ENCODE results near the gene SOX10.

The SOX10 gene

DNA sequence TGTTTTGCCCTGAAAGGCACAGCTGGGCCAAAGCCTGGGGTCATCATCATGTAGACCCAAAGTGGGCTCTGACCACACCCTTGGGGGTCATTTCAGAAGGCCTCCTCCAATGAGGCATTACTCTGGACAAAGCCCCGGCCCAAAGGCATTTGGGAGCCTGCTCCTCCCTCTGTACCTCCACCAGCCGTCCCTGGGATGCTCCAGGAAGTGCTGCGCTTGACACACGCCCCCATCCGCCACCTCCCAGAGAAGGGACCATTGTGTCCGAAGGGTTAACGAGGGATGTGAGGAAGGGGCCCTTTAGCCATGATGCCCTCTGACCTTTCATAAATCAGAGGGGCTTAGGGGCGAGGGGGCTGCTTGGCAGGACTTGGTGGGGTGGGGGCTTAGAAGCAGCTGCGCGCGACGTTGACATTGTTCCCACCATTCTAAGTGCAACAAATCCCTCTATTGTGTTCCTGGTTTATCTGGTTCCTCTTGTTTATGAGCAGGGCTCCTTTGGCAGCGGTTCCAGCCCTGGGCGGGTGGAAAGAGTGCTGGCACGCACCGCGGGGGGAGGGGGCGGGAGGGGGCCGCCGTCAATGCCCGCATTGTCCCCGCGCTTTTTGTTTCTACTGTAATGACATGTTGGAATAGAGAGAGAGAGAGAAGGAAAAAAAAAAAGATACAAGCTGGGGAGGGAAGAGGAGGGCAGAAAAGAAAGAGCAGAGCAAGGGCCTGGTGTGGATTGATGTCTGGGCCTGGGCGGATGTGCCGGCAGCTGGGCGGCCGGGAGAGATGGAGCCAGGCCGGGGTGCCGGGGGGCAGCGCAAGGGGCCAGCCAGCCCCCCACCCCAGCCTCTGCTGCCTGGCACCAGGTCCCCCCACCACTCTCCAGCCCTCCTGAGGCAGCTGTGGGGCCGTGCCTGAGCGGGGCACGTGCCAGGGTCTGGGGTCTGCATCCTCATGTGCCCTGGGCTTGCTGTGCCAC is 32.1 kb upstream of the SOX10 start:
- peak; percentile 79 for DNase-seq (ENCODE audit: low read depth, low spot score)

DNA sequence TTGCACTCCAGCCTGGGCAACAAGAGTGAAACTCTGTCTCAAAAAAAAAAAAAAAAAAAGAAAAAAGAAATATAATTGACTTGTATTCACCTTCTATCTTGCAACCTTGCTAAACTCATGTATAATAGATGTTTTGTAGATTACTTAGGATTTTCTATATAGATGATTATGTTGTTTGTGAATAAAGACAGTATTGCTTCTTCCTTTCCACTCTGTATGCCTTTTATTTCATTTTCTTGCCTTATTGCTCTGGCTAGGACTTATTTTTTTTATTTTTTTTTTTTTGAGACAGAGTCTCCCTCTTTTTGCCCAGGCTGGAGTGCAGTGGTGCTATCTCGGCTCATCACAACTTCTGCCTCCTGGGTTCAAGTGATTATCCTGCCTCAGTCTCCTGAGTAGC is 29.7 kb upstream of the SOX10 start:
- DNase-seq (ENCODE audit: low read depth, low spot score), result no peak

DNA sequence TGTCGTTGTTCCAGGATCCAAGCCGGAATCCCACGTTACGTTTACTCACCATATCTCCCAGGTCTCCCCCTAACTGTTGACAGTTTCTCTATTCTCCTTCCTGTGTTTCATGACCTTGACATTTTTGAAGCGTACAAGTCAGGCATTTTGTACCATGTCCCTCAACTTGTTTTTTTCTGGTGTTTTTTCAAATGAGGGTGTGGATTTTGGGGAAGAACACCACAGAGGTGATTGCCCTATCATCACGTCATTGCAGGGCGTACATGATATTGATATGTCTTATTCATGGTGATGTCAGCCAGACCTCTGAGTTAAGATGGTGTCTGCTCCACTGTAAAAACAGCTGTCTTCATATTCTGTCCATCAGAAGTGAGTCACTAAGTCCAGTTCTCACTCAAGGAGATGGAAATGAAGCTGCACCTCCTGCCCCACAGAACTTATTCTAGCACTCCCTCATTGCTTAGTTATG is 28.3 kb upstream of the SOX10 start:
- DNase-seq (ENCODE audit: low read depth, low spot score), result no peak

DNA sequence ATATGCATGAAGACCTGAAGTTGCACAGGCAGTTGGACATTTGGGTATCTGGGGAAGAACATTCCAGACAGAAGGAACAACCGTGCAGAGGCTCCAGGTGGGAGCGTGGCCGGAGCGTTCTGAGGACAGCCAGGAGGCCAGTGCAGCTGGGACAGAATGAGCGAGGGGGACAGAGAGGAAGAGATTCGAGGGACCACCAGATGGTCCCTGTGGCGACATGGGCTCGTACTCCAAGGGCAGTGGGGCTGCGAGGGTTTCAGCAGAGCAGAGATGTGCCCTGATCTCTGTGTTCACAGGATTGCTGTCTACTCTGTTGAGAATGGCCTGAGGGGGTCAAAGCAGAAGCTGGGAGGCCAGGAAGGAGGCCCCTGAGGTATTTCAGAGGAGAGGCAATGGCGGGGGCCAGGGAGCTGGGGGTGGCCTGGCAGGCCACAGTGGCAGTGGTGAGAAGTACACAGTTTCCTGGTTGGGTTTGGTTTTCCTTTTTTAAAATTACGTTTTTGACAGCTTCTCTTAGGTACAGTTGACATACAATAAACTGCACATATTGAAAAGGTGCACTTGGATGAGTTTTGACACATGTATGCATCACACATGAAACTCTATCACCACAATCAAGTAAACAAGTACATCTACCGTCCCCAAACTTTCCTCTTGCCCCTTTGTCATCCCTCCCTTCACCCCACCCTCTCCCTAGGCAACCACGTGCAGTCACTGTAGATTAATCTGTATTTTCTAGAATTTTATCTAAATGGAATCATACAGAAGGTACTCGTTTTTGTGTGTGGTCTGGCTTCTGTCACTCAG is 24.8 kb upstream of the SOX10 start:
- DNase-seq (ENCODE audit: low read depth, low spot score), result no peak

DNA sequence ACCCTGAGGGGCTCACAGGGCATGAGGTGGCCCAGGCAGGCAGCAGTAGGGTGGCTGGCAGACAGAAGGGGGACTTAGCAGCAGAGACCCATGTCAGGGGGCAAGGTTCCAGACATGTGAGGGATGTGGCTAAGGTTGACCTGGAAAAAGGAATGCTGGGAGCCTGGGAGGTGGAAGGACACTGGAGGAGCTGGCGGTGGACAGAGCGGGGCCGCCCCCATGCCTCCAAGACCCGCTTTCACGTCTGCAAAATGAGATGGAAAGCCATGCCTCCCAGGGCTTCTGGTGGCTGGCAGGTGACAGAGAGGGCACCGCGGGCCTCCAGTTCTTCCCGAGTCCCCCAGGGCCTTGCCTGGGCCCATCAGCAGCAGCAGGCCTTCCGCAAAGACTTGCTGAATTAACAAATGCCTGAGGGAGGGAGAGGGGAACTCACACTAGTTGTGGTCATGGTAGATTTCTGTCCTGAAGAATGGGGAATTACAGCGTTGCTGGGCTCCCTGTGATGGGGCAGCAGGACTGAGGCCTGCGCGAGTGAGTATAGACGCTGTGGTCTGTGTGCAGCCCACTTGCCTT is 23.1 kb upstream of the SOX10 start:
- no peak for DNase-seq (ENCODE audit: low read depth, low spot score)

DNA sequence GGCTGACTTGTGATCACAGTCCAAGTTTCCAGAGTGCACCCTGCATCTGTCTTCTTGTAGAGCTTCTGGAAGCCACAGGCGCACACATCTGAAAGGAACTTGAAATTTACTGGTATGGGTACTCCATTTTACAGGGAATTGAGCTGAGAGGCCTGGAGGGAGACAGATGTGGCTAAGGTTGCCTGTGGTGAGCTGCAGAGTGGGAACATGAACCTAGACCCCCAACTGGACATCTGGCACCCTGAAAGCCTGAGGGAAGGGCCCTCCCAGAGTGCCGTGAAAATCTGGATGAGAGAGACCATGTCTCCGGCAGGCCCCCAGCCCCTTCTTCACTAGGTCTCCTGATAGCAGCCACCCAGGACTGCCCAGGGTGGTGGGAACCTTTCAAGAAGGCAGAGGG is 22.6 kb upstream of the SOX10 start:
- DNase-seq (ENCODE audit: low read depth, low spot score), result no peak

DNA sequence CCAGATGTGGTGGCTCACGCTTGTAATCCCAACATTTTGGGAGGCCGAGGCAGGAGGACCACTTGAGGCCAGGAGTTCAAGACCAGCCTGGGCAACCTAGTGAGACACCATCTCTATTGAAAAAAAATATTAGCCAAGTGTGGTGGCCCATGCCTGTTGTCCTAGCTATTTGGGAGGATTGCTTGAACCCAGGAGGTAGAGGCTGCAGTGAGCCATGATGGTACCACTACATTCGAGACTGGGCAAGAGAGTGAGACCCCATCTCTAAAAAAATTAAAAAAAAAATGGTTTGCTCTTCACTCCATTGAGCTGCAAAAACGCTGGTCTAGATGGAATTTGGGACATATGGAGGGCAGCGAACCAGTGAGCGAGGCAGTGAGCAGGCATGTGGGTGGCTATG is 21.6 kb upstream of the SOX10 start:
- DNase-seq (ENCODE audit: low read depth, low spot score), result no peak

DNA sequence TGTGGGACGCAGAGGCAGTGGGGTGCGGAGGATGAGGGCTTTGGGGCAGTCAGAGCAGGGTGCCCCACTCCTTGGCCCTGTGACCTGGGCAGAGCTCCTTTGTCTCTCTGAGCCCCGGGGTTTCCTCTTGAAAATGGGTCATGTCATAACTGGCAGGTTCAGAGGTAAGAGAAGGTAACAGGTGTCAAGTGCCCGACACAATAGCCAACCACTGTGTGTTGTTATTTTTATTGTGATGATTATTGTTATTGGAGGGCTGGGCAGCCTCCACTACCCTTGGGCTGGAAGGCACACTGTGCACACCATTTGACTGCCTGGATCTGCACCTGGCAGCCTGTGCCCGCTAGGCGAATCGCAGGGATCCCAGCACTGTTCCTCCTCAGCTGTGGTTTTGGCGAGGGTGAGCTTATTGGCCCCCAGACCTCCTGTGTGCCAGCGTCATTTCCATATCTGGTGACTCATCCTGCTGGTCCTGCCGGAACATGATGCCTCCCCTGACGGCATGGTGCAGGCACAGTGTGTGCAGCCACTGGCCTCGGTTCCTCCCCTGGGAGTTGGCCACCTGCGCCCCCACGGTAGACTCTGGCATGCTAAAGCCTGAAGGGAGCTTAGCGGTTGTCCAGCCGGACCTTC is 15.4 kb upstream of the SOX10 start:
- peak; percentile 92 for DNase-seq (ENCODE audit: low read depth, low spot score)

DNA sequence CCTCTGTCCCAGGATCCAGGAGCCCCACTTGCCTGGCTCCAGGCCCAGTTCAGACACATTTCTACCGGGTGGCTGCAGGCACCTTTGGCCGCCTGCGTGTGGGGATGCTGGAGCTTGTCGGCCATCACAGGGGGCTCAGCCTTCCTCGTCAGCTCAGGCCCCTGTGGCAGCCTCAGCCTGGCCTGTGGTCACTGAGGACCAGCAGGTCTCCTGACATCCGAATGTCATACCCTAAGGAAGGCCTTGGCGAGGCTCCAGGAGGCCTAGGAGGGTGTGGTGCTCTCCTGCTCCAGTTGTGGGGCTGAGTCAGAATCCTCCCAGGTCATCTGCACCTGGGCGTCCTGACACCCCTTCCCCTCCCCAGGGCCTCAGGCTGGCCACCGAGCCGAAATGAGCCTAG is 14.9 kb upstream of the SOX10 start:
- DNase-seq (ENCODE audit: low read depth, low spot score), result no peak

DNA sequence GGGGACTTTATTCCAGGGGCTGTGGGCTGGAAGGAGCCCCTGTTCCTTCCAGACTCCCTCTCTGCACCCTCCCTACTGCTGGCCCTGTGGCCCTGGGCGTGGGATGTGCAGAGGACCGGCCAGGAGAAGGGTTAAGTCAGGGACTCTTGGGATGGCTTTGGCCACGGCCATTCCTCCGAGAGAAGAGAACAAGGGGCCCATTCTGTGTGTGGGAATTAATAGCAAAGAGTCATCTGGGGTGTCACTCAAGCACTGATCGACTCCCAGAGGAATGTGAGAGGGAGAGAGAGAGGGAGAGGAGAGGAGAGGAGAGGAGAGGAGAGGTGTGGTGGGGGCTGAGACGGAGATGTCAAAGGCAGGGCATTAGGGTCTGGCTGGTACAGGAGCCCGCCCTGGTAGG is 14.2 kb upstream of the SOX10 start:
- peak; percentile 54 for DNase-seq (ENCODE audit: low read depth, low spot score)

DNA sequence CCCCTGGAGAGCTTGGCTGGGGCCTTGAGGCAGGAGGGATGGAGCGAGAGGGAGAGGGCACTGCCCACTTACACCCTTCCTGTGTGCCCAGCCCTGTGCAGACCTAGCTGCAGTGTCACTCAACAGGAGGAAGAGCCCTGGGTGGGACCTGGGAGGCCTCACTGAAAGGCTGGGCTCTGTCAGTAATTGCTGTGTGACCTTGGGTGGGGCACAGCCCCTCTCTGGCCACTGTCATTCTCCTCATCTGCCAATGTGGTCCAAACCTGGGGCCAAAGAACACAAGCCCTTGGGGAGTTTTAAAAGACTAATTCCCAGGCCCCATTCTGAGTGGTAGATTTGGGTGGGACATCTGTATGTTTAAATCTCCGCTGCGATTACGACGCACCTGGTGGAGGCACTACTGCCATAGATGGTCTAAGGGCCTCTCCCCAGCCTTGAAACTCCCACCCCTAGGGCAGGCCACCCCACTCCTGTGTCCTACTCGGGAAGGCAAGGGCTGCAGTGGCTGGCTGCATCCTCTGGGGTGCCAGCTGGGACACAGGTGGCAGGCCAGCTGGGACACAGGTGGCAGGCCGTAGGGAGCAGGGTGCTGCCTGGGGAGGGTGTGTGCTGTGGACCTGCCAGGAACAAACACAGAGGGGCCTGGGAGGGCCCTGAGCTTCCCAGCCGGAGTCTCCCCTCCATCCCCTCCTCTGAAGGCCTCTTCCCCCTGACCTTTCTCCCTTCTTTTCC is 12.3 kb upstream of the SOX10 start:
- DNase-seq (ENCODE audit: low read depth, low spot score), result no peak

DNA sequence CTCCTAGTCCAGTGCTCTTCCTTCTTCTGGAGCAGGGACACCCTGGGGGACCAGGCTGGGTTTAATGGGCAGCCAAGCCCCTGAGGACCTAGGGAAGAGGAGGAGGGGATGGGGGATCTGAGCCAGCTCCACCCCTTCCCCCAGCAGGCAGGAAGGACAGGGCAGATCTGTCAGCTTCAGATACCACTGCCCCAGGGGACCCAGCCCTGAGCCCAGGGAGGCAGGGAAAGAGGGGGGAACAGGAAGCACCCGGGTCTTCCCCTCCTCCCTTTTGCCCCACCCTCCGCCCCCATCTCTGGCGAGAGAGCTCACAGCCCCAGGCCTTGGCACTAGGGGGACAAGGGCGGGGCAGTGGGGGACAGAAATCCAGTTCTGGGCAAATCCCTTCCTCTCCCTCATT is 11.7 kb upstream of the SOX10 start:
- DNase-seq (ENCODE audit: low read depth, low spot score), result no peak

DNA sequence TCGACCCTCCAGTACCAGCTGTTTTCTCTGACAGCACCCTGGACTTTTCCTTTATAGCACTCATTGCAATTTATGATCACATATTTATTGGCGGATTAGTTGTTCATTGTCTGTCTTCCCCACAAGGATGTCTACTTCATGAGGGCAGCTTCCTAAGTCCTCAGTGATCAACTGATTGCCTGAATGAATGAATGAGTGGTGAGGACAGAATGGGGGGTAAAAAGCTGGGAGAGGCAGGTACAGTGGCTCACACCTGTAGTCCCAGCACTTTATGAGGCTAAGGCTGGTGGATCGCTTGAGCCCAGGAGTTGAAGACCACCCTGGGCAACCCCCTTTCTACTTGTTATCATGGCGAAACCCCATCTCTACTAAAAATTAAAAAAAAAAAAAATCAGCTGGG is 11.1 kb upstream of the SOX10 start:
- no peak for DNase-seq (ENCODE audit: low read depth, low spot score)

DNA sequence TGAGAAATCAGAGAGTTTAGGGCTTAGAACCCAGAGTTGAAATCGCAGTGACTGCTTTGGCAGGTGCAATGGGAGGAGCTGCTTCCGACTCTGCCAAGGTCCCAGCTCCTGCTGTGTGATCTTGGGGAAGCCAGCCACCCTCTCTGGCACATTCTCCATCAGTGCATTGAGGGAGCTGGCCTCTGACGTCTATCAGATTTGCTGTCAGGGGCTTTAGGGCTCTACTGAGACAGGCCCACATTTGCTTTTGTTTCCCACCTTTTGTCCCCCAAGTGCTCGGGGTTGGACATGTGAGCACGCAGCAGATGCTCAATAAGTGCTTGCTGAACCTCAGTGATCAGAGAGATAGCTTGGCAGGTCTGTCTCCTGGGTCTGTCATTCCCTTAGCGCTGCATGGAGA is 10.6 kb upstream of the SOX10 start:
- DNase-seq (ENCODE audit: low read depth, low spot score), result no peak

DNA sequence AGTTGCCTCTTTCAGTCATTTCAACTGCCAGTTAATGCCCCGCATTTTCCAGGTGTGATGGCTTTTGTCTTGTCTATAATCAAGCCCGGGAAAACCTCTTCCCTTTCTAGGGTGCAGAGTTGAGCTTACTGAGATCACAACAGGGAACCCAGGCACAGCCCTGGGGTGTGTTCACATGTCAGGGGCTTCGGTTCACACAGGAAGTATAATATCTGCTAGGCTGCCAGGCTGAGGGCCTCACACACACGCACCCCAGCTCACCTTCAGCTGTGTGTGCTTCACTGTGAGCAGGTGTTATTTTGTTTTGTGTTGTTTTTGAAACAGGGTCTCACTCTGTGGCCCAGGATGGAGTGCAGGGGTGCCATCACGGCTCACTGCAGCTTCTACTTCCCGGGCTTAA is 9.7 kb upstream of the SOX10 start:
- DNase-seq (ENCODE audit: low read depth, low spot score), result no peak

DNA sequence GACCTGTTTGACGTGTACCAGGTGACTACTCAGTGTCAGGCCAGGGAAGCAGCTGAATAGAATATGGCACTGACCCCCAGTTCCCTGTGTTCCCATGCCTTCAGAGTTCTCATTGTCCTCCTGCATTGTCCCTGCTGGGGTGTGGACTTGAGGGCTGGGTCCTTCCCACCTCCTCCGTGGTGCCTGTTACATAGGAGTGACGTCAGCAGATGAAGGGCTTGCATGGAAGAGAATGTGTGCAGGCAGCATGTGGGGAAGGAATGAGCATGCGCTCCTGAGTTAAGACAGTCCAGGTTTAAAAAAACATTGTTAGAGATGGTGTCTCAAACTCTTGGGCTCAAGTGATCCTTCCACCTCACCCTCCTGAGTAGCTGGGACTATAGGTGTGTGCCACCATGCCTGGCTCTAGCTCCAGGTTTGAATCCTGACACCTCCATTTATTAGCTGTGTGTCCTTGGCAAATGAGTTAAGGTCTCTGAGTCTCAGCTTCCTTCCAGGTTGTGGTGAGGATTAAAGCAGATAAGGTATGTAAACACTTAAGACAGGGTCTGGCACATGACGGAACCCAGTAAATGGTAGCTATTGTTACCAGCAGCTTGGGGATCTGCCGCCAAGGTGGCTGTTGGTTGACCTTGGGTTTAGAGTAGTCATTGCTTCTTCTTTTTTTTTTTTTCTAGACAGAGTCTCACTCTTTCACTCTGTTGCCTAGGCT is 7.5 kb upstream of the SOX10 start:
- no peak for DNase-seq (ENCODE audit: low read depth, low spot score)

DNA sequence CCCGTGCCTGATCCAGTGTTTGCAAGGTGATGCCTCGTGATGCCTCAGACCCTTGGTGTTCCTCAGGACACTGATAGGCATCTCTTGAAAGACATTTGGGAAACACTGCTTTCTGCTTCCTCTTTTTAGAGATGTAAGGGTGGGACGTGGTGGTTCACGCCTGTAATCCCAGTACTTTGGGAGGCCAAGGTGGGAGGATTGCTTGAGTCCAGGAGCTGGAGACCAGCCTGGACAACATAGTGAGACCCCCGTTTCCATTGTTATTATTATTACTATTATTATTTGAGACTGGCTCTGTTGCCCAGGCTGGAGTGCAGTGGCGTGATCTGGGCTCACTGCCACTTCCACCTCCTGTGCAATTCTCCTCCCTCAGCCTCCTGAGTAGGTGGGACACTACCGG is 6.5 kb upstream of the SOX10 start:
- DNase-seq (ENCODE audit: low read depth, low spot score), result no peak

DNA sequence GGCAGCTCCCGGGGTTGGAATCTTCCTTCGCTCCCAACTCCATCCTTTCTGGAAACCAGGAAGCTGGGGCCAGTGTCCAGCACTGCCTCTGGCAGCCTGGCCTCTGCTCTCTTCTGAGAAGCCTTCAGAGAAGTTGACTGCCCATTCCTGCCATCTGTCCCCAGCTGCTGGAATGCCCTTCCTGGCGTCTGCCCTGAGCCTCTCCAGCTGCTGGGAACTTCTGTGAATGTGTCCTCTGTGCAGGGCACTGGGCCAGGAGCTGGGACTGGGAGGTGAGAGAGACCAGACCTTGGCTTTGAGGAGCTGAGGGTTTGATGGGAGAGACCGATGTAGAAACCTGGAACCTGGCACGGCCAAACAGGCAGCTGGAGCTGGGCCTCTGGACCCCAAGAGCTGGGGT is 5.9 kb upstream of the SOX10 start:
- no peak for DNase-seq (ENCODE audit: low read depth, low spot score)

DNA sequence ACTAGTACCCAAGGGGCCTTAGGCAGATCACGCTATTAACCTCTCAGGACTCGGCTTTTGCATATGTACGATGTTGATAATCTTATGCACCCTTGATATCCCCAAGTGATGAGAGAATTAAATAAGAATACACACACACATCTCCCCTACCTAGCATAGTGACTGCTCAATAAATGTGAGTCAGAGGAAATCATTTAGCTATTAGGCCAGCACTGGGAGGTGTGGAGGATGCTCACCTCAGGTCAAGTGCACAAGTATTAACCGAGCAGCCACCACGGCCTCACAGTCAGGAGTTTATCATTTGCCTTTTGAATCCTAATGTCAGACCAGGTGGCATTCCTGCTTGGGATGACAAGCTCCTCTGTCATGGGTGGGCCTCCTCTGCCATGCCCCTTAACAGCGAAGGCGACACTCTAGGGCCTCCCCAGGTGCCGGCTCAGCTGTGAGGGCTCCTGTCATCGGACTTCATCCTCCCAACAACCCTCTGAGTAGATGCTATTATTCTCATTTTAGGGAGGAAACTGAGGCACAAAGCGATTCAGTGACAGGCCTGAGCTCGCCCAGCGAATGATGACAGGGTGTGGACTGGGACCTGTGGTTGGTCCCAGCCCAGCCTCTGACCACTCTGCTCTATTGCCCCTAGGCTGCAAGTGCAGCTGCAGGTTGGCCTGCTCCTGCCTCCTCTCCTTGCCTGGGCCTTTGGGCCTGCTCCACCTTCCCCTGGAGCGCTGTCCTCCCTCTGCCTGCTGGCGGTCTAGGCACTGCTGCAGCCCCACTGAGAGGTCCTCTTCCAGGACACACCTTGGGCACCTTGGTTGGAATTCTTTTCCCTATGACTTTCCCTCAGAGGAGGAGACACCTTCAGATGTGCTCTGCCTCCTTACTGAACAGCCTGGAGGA is 5.0 kb upstream of the SOX10 start:
- DNase-seq (ENCODE audit: low read depth, low spot score), result no peak

DNA sequence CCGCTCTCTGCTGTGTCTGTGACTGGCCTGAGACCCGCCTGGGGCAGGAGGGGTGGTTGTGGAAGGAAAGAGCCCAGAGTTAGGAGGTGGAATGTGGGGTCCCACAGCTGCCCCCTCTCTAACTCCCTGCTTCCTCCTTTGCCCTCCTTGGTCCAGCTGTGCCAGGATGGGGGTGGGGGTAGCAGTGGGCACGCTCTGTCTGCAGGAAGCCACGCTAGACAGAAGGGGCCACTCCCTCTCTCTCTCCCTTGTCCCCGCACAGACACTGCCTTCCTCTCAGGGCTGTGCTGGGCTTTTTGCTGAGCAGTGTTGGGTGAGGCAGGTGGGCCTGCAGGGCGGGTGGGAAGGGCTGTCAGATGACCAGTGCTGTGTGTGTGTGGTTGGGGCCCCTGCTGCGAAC is 2.0 kb upstream of the SOX10 start:
- no peak for DNase-seq (ENCODE audit: low read depth, low spot score)

Measured in astrocyte of the hippocampus (primary cell).